SK-N-MC (cell line): ENCODE measurements around the gene LRP6.

Experiments used
- EZH2 ChIP-seq: fragments of 200-600 bp; sonication (generic); IDR thresholded peaks from one replicate; pipeline ENCODE4 v1.6.1; 2017; ENCODE audit warnings: antibody characterized with exemption
- POLR2AphosphoS5 ChIP-seq: IDR thresholded peaks from 2 replicates; pipeline ENCODE4 v1.6.1; 2012; ENCODE audit warnings: mild to moderate bottlenecking, low read depth, low read length, borderline replicate concordance

DNA sequence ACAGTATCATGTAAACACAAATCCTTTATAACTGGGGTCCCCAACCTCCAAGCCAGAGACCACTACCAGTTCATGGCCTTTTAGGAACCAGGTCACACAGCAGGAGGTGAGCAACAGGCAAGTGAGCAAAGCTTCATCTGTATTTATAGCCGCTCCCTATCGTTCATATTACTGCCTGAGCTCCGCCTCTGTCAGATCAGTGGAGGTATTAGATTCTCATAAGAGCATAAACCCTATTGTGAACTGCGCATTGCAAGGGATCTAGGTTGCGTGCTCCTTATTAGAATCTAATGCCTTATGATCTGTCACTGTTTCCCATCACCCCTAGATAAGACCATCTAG lies 49.9 kb downstream of the LRP6 start:
- TF ChIP-seq EZH2 (no peak), POLR2AphosphoS5 (no peak)
